ENCODE data around the gene SERPINA3.
"Not testable (repeated sequence)": the region's sequence is repeated elsewhere in the genome, so short reads cannot be mapped to it uniquely, and the experiment has no call there.

The SERPINA3 gene

DNA sequence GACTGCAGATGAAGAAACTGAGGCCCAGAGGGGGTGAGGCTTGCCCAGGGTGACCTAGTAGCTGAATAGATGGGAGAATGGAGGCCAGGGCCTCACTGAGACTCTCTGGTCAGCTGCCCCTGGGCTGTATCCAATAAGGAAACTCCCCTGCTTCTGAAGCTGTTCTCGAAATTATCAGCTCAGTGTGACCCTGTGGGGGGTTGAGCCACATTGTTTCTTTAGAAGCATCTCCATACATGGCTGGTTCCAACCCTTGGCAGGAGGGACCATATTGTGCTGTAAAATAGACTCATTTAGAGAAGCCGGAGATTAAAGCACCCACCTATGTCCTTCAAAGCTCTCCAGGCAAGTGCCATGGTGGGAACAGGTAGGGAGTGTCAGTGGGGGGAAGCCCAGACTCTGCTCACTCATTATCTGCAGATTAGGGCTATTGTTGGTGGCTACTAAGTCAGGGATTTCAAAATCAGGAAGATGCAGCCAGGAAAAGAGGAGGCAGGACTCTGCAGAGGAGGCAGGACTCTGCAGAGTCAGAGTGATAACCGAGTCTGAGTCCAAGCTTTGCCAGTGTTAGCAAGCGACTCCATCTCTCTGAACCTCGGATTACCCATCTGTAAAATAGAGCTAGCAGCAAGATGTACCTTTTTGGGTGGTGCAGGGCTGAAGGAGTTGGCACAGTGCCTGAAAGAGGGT is 27.5 kb upstream of the SERPINA3 start:
- DNase-seq (ENCODE audit: low spot score), result no peak

GRCh38 chr14:94586635-94587034 is 25.6 kb upstream of the SERPINA3 start:
- DNase-seq (ENCODE audit: low spot score), result no peak

DNA sequence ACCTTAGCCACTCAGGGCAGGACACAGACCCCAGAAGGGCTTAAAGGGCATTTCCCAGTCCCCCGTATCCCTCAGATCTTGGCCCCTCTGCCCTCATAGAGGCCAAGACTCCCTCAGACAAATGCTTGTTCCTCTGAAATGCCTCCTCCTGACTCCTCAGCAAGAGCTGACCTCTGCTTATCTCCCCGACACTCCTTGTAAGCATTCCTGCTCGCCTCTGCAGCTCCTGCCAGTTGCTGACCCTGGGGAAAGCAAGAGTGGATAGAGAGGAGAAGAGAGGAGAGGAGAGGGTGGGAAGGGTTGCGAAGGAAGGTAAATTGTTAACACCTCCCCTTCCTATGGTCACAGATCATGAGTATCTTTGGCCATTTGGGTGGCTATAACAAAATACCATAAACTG is 23.9 kb upstream of the SERPINA3 start:
- DNase-seq (ENCODE audit: low spot score), result no peak

DNA sequence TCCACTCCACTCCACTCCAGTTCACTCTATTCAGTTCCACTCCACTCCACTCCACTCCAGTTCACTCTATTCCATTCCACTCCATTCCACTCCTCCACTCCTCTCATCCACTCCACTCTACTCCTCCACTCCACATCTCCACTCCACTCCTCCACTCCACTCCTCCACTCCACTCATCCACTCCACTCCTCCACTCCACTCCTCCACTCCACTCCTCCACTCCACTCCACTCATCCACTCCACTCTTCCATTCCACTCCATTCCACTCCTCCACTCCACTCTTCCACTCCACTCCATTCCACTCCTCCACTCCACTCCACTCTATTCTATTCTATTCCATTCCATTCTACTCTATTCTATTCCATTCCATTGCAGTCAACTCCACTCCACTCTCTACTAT is 21.1 kb upstream of the SERPINA3 start:
- DNase-seq (ENCODE audit: low spot score), result no peak

DNA sequence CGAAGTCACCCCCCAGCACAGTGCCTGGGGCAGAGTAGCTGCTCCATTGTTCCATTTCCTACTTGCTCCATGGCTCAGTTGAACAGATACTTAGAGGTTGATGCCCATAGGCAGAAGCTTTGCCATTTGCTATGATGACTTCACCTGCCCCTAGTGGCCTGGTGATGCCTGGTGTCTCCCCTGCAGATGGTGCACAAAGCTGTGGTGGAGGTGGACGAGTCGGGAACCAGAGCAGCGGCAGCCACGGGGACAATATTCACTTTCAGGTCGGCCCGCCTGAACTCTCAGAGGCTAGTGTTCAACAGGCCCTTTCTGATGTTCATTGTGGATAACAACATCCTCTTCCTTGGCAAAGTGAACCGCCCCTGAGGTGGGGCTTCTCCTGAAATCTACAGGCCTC is 20.3 kb upstream of the SERPINA3 start:
- no peak for DNase-seq (ENCODE audit: low spot score)

DNA sequence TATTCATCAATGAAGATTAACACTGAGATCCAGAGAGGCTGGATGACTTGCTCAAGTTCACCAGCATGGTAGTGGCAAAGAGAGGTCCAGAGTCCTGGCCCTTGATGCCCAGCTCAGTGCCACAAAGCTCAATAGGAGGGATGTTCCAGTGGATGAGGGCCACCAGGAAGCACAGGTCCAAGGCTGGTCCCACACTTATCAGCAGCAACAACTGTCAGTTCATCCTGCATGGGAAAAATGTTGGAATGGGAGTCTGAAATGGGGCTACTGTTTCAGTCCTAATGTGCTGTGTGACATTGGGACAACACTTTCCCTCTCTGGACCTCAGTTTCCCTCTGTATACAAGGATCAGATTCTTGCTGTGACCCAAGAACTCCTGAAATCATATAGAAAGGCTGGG is 19.7 kb upstream of the SERPINA3 start:
- no peak for DNase-seq (ENCODE audit: low spot score)

DNA sequence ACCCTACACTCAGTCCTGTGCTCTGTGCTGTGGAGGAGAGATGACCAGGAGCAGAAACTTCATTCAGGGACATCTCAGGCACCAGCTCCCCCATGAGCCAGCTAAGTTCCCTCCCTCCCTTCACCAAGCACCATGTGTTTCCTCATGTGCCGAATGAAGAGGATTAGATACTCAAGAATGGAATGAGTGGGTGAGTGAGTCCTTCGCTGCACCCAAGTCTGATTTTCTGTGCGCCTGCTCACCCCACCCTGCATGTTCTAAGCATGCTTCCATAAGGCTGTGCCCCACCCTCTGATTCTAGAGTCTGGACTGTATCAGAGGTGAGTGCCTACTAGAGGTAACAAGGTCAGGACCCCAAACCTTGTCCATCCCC is 18.8 kb upstream of the SERPINA3 start:
- no peak for DNase-seq (ENCODE audit: low spot score)

- DNase-seq (ENCODE audit: low spot score), result no peak
These were observed 18.3 kb upstream of the SERPINA3 start for GRCh38 chr14:94593749-94594431.

DNA sequence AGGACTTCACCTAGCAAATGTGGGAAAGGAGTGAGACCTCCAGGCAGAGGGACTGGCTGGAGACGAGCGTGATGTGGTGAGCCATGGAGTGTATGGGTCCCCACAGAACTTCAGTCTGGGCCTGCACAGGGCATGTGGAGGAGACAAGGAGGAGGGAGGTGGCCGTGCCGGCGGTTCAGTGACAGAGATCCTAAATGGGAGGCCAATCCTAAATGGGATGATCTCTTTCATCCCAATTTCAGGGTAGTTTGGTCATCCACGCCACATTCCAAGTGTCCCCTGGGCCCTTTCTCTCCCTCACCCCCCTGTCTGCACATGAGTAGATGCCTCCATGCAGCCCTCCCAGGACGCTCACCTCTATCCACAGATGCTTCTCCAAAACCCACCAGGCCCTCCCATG is 17.8 kb upstream of the SERPINA3 start:
- DNase-seq (ENCODE audit: low spot score), result no peak

GRCh38 chr14:94595912-94596311 is 16.3 kb upstream of the SERPINA3 start:
- no peak for DNase-seq (ENCODE audit: low spot score)

DNA sequence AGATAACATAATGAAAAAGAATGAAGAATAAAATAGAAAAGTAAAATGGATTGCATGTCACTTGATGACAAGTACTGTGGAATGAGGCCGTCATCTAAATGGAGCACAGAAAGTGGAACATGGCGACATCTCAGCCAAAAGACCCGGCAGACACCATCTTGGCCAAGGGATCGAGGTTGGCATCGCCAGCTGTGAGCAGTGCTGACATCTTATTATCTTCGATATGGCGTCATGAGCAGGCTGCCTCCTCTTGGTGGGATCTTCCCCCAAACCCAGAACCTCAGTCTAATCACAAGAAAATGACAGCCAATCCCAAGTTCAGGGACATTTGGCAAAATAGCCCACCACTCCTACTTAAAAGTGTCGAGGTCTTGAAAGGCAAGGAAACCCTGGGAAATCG is 15.8 kb upstream of the SERPINA3 start:
- DNase-seq (ENCODE audit: low spot score), result no peak

- DNase-seq (ENCODE audit: low spot score), result no peak
These were observed 14.4 kb upstream of the SERPINA3 start for GRCh38 chr14:94597788-94598187.

- no peak for DNase-seq (ENCODE audit: low spot score)
These were observed 13.7 kb upstream of the SERPINA3 start for GRCh38 chr14:94598506-94598815.

DNA sequence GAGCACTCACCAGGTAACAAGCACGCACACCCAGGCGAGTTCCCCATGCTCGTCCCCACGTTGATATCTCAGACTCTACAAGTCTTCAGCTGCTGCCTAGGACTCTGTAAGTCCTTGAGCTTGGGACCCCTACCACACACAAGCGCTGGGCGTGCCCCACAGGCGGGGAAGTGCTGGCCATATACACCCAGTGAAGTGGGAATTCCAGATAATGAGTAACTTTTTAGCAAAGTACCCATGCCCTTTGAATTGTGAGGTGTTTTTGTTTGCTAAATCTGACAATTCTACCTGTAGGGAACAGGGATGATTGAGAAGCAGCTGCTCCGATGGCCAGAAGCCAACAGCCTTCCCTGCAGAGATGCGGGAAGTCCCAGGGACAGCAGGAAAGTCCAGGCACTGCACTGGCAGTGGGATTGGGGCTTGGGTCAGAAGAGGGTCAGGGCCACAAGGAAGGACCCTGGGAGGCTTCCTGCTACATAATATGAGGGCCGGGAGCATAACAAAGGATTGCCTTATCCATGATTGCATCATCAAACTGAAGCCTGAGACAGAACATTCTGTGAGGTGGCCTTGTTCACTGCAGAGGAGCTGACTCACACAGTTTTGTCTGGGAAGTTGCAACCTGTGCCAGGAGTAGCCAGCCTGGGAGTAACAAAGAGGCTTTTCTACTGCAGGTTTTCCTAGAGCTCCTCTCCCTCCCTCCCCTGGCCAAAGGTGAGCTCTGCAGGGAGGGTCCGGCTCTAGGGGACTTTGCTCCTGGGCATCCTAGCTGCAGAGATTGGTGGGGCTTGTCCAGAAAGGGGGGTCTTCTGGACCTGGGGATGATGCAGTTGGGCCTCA is 13.2 kb upstream of the SERPINA3 start:
- DNase-seq (ENCODE audit: low spot score), result peak; percentile 98

DNA sequence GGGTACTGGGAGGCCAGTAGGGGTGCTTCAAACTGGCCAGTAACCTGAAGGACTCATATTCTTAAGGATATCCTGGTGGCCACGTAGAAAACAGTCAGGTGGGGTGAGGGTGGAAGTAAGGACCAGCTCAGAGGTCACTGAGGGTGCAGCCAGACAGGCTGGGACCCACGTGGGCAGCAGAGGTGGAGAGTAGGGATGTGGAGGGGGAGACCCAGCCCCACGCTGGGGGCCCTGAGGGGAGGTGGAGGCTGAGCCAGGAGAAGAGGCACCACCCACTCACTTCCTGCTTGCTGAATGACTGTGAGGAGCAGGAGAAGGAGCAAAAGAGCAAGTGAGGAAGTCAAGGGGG is 12.6 kb upstream of the SERPINA3 start:
- no peak for DNase-seq (ENCODE audit: low spot score)

GRCh38 chr14:94600148-94600545 is 12.0 kb upstream of the SERPINA3 start:
- no peak for DNase-seq (ENCODE audit: low spot score)

DNA sequence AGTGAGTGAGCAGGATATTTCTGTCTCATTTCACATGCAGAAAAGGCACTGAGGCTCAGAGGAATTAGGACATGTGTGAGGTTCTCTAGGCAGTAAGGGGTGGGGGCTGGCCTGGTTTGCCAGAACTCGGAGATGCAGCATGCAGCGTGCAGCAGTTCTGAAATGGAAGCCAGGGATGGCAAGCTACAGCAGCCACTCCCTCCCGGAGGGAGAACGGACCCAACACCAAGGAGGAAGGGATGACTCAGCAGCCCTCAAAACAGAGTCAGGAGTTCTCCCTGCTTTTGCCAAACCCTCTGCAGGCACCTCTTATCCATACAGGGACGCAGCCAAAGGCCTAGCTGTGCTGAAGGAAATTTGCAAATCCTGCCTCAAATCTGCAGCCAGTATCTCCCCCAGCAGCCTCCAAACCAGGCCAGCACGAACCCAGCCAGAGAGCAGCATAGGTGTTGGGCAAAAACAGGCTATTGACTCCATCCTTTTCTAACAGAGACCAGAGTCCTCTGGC is 10.3 kb upstream of the SERPINA3 start:
- peak; percentile 58 for DNase-seq (ENCODE audit: low spot score)

GRCh38 chr14:94602722-94603121 is 9.5 kb upstream of the SERPINA3 start:
- DNase-seq (ENCODE audit: low spot score), result no peak

- no peak for DNase-seq (ENCODE audit: low spot score)
These were observed 6.8 kb upstream of the SERPINA3 start for GRCh38 chr14:94605361-94605760.

DNA sequence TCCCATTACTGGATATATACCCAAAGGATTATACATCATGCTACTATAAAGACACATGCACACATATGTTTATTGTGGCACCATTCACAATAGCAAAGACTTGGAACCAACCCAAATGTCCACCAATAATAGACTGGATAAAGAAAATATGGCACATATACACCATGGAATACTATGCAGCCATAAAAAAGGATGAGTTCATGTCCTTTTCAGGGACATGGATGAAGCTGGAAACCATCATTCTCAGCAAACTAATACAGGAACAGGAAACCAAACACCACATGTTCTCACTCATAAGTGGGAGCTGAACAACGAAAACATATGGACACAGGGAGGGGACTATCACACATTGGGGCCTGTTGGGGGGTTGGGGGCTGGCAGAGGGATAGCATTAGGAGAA is 3.2 kb upstream of the SERPINA3 start:
- not testable (repeated sequence) for DNase-seq (ENCODE audit: low spot score)

- DNase-seq (ENCODE audit: low spot score), result no peak
These were observed 1.0 kb upstream of the SERPINA3 start for GRCh38 chr14:94611179-94611578.

GRCh38 chr14:94612580-94613554 is 676 bp downstream of the SERPINA3 start:
- DNase-seq (ENCODE audit: low spot score), result peak; percentile 35
